ENCODE results near the gene CDNF.
"Not testable (repeated sequence)": the region's sequence is repeated elsewhere in the genome, so short reads cannot be mapped to it uniquely, and the experiment has no call there.

Gene CDNF

GRCh38 chr10:14839305-14839695, 1.5 kb upstream of the CDNF start:
- in situ Hi-C loops (cut with MboI; ENCODE audit: low sequenced_read_pairs) = no loop called here

DNA sequence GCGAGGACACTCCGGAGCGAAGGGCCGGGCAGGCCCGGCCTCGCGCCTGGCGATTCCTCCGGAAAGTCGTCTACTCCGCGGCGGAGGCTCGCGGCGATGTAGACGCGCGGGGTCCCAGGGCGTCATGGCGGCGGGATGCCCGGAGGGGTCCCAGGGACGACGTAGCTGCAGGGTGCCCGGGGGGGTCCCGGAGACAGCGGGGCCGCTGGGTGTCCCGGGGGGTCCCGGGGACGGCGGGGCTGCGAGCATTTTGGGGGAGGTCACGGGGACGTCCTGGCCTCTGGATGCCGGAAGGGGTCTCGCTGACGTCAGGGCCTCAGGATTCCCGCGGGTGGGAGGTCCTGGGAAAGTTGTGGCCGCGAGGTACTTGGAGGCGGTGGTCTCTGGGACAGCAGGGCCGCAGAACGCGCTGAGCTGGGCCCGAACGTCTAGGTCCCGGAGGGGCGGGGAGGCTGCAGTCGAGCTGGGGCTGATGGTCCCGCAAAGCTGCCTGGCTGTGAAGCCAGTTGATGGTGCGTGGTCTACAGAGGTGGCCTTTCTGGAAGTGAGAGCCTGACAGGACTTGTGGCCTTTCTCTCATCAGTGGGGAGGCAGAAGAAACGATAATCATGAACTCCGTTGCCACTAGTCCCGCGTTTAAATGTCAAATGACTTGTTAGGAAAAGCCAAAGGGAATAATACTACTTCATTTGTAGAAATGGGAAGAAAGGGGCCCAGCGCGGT, 906 bp upstream of the CDNF start:
- in situ Hi-C loops (cut with MboI; ENCODE audit: low sequenced_read_pairs) = no loop called here

- in situ Hi-C loops (cut with MboI; ENCODE audit: low sequenced_read_pairs) = no loop called here
These were observed 657 bp downstream of the CDNF start for GRCh38 chr10:14837003-14837756.

GRCh38 chr10:14836208-14836607, 1.6 kb downstream of the CDNF start:
- in situ Hi-C loops (cut with MboI; ENCODE audit: low sequenced_read_pairs) = no loop called here

- in situ Hi-C loops (cut with MboI; ENCODE audit: low sequenced_read_pairs) = no loop called here
These were observed 4.7 kb downstream of the CDNF start for GRCh38 chr10:14833106-14833505.

DNA sequence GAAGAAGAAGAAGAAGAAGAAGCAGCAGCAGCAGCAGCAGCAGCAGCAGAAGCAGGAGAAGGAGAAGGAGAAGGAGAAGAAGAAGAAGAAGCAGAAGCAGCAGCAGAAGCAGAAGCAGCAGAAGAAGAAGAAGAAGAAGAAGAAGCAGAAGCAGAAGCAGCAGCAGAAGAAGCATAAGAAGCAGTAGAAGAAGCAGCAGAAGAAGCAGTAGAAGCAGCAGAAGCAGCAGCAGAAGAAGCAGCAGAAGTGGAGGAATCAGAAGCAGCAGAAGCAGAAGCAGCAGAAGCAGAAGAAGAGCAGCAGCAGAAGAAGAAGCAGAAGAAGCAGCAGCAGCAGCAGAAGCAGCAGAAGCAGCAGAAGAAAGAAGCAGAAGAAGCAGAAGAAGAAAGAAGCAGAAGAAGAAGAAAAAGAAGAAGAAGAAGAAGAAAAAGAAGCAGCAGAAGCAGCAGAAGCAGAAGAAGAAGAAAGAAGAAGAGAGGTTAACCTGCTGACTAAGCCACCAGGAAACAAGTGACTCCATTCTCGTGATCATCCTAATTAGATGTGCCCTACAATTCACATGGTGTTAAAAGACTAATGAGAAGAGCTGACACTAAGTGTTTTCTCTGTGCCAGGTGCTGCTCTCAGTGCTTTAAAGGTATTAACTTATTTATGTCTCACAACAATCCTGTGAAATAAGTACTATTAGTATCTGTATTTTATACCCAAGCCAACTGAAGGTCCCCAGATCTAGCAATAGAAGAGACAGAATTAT, 11.6 kb downstream of the CDNF start:
- in situ Hi-C loops (cut with MboI; ENCODE audit: low sequenced_read_pairs) = no loop called here

DNA sequence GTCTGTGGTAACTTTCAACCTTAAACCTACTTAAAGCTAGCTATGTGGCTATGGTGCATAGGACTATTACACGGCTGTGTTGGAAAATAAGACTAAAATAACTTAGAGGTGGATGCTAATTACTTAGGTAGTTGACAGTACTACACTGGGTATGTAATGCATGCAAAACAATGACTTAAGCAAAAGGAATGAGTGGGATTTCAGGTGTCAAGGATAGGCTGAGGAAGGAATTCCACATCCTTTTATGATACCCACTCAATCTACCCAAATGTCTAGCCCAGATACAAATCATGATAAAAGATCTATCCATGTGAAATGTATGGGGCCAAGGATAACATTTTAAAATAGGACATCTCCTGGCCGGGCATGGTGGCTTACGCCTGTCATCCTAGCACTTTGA, 13.9 kb downstream of the CDNF start:
- in situ Hi-C loops (cut with MboI; ENCODE audit: low sequenced_read_pairs) = no loop called here

DNA sequence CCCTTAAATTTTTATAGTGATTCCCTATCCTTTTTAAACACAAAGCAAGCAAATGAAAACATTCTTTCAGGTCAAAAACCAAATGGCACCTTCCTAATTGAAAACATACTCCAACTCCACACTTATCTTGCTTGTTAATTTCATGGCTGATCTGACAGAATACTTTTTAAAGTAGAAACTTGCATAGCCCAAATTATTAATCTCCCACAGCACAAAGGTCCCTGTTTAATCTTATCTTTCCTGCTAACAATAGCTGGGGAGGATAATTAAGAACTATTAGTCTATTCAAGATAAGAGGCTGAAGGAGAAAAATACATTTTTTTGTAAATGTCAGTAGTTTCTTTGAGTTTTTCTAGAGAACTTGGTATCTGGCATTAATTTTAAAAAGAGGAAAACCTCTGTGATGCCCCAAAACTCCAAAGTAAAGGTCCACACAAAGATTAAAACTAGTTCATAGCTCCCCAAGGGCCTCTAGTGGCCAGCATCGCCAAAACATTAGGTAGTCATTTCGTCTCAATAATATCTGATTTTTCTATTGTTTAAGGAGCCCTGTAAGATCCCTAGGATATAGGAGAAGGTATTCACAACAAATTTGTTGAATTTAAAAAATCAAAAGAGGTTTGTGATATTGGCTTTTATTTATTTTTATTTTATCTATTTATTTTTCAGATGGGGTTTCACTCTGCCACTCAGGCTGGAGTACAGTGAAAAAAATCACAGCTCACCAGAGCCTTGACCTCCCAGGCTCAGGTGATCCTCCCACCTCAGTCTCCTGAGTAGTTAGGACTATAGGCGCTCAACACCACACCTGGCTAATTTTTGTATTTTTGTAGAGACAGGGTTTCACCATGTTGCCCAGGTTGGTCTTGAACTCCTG, 14.7 kb downstream of the CDNF start:
- in situ Hi-C loops (cut with MboI; ENCODE audit: low sequenced_read_pairs) = no loop called here

DNA sequence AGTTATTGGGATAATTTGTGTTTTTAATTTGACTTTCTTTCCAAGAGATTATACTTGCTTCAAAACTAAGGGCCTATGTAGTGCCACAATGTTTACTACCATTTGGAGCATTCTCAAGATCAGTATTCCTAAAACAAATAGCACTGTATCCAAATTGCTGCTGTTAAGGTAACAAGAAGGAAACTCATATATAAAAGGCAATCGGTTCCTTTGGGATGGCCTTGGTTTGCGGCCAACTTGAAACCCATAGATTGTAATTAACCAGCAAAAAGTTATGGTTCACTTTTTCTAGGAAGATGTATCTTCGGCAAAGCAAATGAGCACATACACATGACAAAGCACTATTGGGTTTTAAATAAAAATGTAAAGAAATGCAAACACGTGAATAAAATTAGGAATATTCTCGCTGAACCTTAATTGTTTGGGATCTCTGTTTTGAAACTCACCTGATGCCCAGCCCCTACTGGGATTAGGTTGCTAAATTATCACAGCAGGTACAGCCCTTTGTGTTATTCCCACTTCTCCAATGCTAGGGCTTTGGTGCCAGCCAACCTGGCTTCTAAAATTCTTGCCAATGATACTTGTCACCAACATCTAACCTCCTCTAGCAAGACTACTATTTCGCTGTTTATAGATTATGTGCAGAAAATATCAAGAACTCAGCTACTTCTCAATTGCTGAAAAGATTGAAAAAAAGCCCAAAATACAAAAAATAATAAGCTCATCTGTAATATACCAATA, 16.0 kb downstream of the CDNF start:
- in situ Hi-C loops (cut with MboI; ENCODE audit: low sequenced_read_pairs) = no loop called here

DNA sequence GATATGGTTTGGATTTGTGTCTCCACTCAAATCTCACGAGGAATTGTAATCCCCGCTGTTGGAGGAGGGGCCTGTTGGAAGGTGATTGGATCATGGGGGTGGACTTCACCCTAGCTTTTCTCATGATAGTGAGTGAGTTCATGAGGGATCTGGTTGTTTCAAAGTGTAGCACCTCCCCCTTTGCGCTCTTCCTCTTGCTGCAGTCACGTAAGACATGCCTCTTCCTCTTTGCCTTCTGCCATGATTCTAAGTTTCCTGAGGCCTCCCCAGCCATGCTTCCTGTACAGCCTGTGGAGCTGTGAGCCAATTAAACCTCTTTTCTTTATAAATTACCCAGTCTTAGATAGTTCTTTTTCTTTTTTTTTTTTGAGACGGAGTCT, 17.1 kb downstream of the CDNF start:
- in situ Hi-C loops (cut with MboI; ENCODE audit: low sequenced_read_pairs) = no loop called here

DNA sequence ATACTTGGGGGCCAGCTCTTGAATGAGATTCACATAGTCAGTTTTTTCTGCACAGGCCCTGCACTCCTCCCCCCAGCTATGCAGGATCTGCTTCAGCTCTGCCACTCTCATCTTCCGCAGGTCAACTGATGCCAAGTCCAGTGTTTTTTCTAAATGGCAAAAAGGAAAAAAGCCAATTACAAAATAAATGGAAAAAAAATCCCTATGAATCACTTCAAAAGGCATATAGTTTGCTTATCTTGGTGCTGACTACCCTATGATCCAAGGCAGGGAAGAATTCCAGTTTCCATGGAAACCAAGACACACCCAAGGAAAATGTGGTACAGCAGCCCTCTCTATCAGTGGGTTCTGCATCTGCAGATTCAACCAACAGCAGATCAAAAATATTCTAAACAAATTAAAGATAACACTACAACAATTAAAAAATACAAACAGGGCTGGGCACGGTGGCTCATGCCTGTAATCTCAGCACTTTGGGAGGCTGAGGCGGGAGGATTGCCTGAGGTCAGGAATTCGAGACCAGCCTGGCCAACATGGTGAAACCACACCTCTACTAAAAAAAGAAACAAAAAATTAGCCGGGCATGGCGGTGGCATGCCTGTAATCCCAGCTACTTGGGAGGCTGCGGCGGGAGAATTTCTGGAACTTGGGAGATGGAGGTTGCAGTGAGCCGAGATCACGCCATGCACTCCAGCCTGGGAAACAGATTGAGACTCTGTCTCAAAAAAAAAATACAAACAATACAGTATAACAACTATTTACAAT, 17.6 kb downstream of the CDNF start:
- in situ Hi-C loops (cut with MboI; ENCODE audit: low sequenced_read_pairs) = no loop called here

DNA sequence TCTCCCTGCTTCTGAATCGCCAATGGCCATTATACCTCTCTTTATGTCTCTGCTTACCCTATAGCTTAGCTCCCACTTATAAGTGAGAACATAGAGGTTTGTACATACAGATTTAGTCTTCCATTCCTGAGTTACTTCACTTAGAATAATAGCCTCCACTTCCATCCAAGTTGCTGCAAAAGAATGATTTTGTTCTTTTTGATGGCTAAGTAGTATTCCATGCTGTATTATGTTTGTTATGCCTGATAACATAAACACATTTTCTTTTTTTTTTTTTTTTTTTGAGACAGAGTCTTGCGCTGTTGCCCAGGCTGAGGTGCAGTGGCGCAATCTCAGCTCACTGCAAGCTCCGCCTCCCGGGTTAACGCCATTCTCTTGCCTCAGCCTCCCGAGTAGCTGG, 21.1 kb downstream of the CDNF start:
- in situ Hi-C loops (cut with MboI; ENCODE audit: low sequenced_read_pairs) = not testable (repeated sequence)

GRCh38 chr10:14815681-14816080, 22.2 kb downstream of the CDNF start:
- in situ Hi-C loops (cut with MboI; ENCODE audit: low sequenced_read_pairs) = no loop called here

DNA sequence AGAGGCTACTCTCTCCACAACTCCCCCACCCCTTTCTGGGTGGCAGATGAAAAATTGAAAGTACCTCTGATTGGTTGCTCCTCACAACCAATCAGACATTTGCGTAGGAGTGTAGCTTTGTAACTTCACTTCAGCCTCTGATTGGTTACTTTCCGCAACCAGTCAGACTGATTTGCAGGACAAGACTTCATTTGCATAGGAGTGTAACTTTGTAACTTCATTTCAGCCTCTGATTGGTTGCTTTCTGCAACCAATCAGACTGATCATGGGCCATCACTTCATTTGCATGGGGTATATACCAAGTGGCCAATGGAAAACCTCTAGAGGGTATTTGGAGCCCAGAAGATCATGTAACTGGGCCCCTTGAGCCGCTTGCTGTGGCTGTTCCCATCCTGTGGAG, 25.6 kb downstream of the CDNF start:
- in situ Hi-C loops (cut with MboI; ENCODE audit: low sequenced_read_pairs) = no loop called here

DNA sequence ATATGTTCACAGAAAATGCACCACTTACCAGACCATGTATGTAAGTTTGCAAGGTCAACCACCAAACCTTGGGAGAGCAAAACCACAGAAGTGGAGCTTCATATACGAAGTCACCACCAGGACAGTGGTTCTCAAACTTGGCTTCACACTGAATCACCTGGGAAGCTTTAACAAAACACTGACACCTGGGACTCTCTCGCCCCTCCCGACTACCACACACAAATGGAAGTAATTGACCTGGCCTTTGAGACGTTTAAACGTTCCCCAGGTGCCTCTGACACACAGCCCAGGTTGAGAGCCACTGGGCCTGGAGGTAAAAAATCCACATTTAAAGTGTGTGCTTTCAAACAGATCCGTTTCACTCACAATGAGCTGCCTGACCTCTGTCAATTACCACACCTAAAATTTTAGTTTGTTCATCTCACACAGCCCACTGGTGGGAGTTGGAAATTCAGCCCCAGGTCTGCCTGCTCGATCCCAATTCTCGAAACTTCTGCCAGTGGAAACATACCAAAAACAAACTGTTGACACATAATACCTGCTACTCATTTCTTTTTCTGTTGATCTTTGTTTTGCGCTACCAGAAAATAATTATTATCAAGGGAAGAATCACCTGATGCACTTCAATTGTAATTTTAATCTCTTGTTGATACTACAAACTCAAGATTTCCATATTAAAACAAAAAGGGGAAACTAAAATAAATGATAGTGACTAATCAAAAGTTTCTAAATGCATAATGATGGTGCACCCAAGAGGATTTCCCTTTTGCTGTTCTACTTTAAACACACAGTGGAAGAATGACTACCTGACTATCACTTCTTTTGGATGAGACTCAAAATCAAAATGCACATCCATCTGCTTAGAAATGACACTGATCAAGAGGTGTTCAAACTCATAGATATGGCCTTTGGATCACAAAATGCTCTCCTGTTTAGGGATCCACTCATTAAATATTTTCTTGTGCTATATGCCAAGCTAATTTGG, 26.6 kb downstream of the CDNF start:
- in situ Hi-C loops (cut with MboI; ENCODE audit: low sequenced_read_pairs) = no loop called here

- in situ Hi-C loops (cut with MboI; ENCODE audit: low sequenced_read_pairs) = no loop called here
These were observed 31.5 kb downstream of the CDNF start for GRCh38 chr10:14806318-14806717.

DNA sequence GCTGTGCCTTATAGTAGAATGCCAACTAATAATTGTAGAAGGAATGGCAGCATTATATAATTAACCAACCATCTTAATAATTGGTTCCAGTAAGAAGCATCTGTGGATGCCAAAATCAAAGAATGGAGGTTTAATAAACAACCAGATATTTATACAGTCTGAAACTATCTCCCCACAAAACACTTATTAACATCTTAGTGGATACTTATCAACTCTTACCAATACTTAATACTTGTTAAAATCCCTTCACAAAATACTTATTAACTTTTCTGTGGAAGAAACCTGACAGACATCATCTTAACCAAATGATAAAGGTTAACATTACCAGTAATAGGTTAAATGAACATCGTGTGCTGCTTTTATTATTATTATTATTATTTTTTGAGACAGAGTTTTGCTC, 34.0 kb downstream of the CDNF start:
- in situ Hi-C loops (cut with MboI; ENCODE audit: low sequenced_read_pairs) = no loop called here

- in situ Hi-C loops (cut with MboI; ENCODE audit: low sequenced_read_pairs) = no loop called here
These were observed 36.1 kb downstream of the CDNF start for GRCh38 chr10:14801723-14802122.

Data from HL-60/S4 treated with phorbol 12-myristate 13-acetate at 8.2 ng/mL for 4 days and 3 days (cell line).